Measurements from ENCODE around the gene NTM.

The NTM gene

DNA sequence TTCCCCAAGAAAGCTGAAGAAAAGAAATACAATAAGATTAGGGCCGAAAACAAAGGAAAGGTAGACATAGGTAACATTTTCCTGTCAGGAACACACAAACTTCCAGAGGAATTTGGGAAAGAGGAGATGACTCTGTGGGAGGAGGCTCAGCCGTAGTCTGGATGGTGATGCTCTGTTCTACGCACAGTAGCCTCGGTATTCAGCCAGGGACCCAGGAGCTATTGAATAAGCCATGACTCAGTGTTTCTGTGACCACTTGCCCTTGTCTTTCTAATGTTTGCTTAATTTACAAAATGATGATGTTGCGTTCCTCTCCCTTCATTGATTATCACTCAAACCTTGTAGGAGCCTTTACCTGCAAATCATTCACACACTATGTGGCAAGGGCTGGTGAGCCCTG lies 745.0 kb downstream of the NTM start:
- Histone ChIP-seq H2AK5ac (ENCODE audit: low read length, severe bottlenecking) (peak overlapping the region; percentile 82), H3K18ac (ENCODE audit: low read depth in 1 of 2, low read length in 2 of 2) (no peak overlapping the region), H2BK12ac (ENCODE audit: low read length in 2 of 2) (no peak overlapping the region), H2BK120ac (ENCODE audit: low read depth, low read length) (no peak overlapping the region), H3K4me1 (ENCODE audit: control insufficient read depth, insufficient read depth, low read depth, low read length) (peaks cover 22% of the 10 kb centered on the region), H3K27me3 (ENCODE audit: control insufficient read depth in 1 of 2, insufficient read depth in 1 of 2, low read length in 2 of 2) (no peaks in the 10 kb centered on the region), H3K4me2 (ENCODE audit: low read length, poor library complexity, severe bottlenecking) (no peak overlapping the region), H4K91ac (ENCODE audit: low read length) (no peak overlapping the region), H3K9ac (ENCODE audit: low read length) (peak overlapping the region; percentile 43), H3K36me3 (ENCODE audit: control insufficient read depth in 1 of 2, insufficient read depth in 2 of 2, low read depth in 1 of 2, low read length in 2 of 2) (peaks cover 0 to 4% of the 10 kb centered on the region in 2 experiments), H3K14ac (ENCODE audit: low read length in 2 of 2) (no peak overlapping the region), H2AFZ (ENCODE audit: low read depth, low read length) (no peak overlapping the region), H3K23ac (ENCODE audit: low read length in 2 of 2) (no peak overlapping the region), H3K4me3 (ENCODE audit: insufficient read depth in 1 of 2, low read depth in 1 of 2, low read length in 2 of 2) (no peak overlapping the region), H2BK15ac (ENCODE audit: low read depth, poor library complexity, severe bottlenecking) (no peak overlapping the region), H3K9me3 (ENCODE audit: control insufficient read depth, low read length) (no peaks in the 10 kb centered on the region), H3K27ac (ENCODE audit: low read length, poor library complexity, severe bottlenecking) (no peak overlapping the region), H2BK5ac (ENCODE audit: low read depth, low read length, poor library complexity, severe bottlenecking) (no peak overlapping the region), H4K8ac (ENCODE audit: low read length) (no peak overlapping the region), H3K4ac (ENCODE audit: low read depth in 1 of 2, low read length in 2 of 2) (no peak overlapping the region), H3K79me1 (replicated peaks; ENCODE audit: low read length, poor library complexity, severe bottlenecking) (peaks cover 23% of the 10 kb centered on the region)
- WGBS: 90% methylated on average over 5 of the region's 5 CpGs
- no peak for DNase-seq

DNA sequence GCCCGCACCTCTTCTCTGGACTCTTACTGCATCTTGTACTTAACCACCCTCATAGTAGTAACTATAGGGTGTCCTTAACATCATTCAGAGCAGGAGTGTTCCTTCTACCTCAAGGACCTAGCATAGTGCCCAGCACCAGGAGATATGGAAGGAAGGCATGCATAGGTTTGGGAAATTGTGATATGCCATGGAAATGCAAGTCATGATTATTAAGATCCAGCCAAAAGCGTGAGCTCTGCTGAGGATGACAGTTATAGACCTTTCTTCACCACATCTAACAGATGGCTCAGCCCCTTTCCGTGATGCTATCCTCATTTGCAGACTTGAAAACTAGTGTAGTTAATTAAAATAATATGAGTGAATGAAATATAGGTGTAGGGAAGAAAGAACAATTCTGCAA lies 746.1 kb downstream of the NTM start:
- Histone ChIP-seq H3K27ac (ENCODE audit: low read length, poor library complexity, severe bottlenecking) (no peak overlapping the region), H3K4me3 (ENCODE audit: insufficient read depth in 1 of 2, low read depth in 1 of 2, low read length in 2 of 2) (no peak overlapping the region), H2BK120ac (ENCODE audit: low read depth, low read length) (no peak overlapping the region), H3K4me2 (ENCODE audit: low read length, poor library complexity, severe bottlenecking) (no peak overlapping the region), H2BK15ac (ENCODE audit: low read depth, poor library complexity, severe bottlenecking) (no peak overlapping the region), H4K8ac (ENCODE audit: low read length) (no peak overlapping the region), H2BK5ac (ENCODE audit: low read depth, low read length, poor library complexity, severe bottlenecking) (no peak overlapping the region), H3K9ac (ENCODE audit: low read length) (no peak overlapping the region), H3K9me3 (ENCODE audit: control insufficient read depth, low read length) (no peaks in the 10 kb centered on the region), H3K4ac (ENCODE audit: low read depth in 1 of 2, low read length in 2 of 2) (no peak overlapping the region), H3K27me3 (ENCODE audit: control insufficient read depth in 1 of 2, insufficient read depth in 1 of 2, low read length in 2 of 2) (no peaks in the 10 kb centered on the region), H2AFZ (ENCODE audit: low read depth, low read length) (no peak overlapping the region), H3K18ac (ENCODE audit: low read depth in 1 of 2, low read length in 2 of 2) (no peak overlapping the region), H3K4me1 (ENCODE audit: control insufficient read depth, insufficient read depth, low read depth, low read length) (peaks cover 22% of the 10 kb centered on the region), H3K23ac (ENCODE audit: low read length in 2 of 2) (no peak overlapping the region), H3K14ac (ENCODE audit: low read length in 2 of 2) (no peak overlapping the region), H3K36me3 (ENCODE audit: control insufficient read depth in 1 of 2, insufficient read depth in 2 of 2, low read depth in 1 of 2, low read length in 2 of 2) (peaks cover 0 to 4% of the 10 kb centered on the region in 2 experiments), H3K79me1 (replicated peaks; ENCODE audit: low read length, poor library complexity, severe bottlenecking) (peaks cover 26% of the 10 kb centered on the region), H4K91ac (ENCODE audit: low read length) (peak overlapping the region; percentile 36), H2BK12ac (ENCODE audit: low read length in 2 of 2) (no peak overlapping the region), H2AK5ac (ENCODE audit: low read length, severe bottlenecking) (peak overlapping the region; percentile 82)
- WGBS: no CpG with 5 or more reads among the region's 3 CpGs
- DNase-seq: no peak

DNA sequence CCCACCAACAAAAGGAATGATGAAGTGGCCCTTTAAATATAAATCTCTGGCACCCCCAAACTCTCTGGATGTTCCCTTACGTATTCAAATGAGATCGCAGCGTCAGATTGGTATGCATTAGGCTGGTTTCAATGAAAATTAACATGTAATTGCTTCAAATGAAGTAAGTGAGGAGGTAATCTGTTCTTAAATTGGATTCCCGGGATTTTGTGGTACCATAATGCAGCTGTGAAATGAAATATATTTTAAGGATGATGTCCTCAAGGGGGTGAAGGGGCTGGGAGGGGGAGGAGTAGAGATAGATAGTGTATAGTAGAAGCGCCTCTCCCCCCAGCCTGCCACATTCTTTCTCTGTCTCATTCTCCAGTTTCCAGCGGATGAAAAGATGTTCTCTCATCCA lies 748.2 kb downstream of the NTM start:
- DNase-seq: no peak
- Histone ChIP-seq H3K4me2 (ENCODE audit: low read length, poor library complexity, severe bottlenecking) (no peak overlapping the region), H3K23ac (ENCODE audit: low read length in 2 of 2) (no peak overlapping the region), H3K9me3 (ENCODE audit: control insufficient read depth, low read length) (no peaks in the 10 kb centered on the region), H2AFZ (ENCODE audit: low read depth, low read length) (no peak overlapping the region), H3K36me3 (ENCODE audit: control insufficient read depth in 1 of 2, insufficient read depth in 2 of 2, low read depth in 1 of 2, low read length in 2 of 2) (peaks cover 0 to 4% of the 10 kb centered on the region in 2 experiments), H3K27me3 (ENCODE audit: control insufficient read depth in 1 of 2, insufficient read depth in 1 of 2, low read length in 2 of 2) (no peaks in the 10 kb centered on the region), H2BK12ac (ENCODE audit: low read length in 2 of 2) (no peak overlapping the region), H3K4me1 (ENCODE audit: control insufficient read depth, insufficient read depth, low read depth, low read length) (peaks cover 20% of the 10 kb centered on the region), H3K4ac (ENCODE audit: low read depth in 1 of 2, low read length in 2 of 2) (no peak overlapping the region), H3K9ac (ENCODE audit: low read length) (no peak overlapping the region), H2BK15ac (ENCODE audit: low read depth, poor library complexity, severe bottlenecking) (no peak overlapping the region), H3K18ac (ENCODE audit: low read depth in 1 of 2, low read length in 2 of 2) (no peak overlapping the region), H3K79me1 (replicated peaks; ENCODE audit: low read length, poor library complexity, severe bottlenecking) (peaks cover 31% of the 10 kb centered on the region), H3K27ac (ENCODE audit: low read length, poor library complexity, severe bottlenecking) (peak overlapping the region; percentile 64), H2AK5ac (ENCODE audit: low read length, severe bottlenecking) (peak overlapping the region; percentile 40), H3K14ac (ENCODE audit: low read length in 2 of 2) (no peak overlapping the region), H3K4me3 (ENCODE audit: insufficient read depth in 1 of 2, low read depth in 1 of 2, low read length in 2 of 2) (no peak overlapping the region), H2BK5ac (ENCODE audit: low read depth, low read length, poor library complexity, severe bottlenecking) (peak overlapping the region; percentile 19), H2BK120ac (ENCODE audit: low read depth, low read length) (no peak overlapping the region), H4K8ac (ENCODE audit: low read length) (no peak overlapping the region), H4K91ac (ENCODE audit: low read length) (no peak overlapping the region)
- WGBS: 91% methylated on average over 6 of the region's 6 CpGs

DNA sequence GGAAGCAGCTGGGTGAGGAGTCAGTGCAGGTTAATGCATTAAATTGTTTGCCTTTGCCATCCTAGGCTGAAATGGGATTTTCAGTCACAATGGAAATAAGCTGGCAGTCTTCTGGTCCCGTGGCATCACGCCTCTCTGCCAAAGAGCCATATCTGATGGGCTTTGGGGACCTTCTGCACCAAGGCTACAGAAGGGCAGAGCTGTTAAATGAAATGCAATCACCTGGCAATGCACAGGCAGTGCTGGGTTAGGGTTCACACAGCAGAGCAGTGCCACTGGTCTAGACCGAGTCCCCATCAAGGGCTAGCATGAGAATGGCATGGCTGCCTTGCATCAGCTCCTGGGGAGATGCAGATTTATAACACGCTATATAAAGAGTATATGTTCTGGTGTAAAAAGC lies 749.2 kb downstream of the NTM start:
- no peak overlapping the region for H3K4me3 ChIP-seq (ENCODE audit: insufficient read depth in 1 of 2, low read depth in 1 of 2, low read length in 2 of 2)
- peaks cover 0 to 4% of the 10 kb centered on the region in 2 experiments for H3K36me3 ChIP-seq (ENCODE audit: control insufficient read depth in 1 of 2, insufficient read depth in 2 of 2, low read depth in 1 of 2, low read length in 2 of 2)
- no peaks in the 10 kb centered on the region for H3K9me3 ChIP-seq (ENCODE audit: control insufficient read depth, low read length)
- 87% methylated on average over 4 of the region's 4 CpGs for WGBS
- no peak overlapping the region for H3K23ac ChIP-seq (ENCODE audit: low read length in 2 of 2)
- no peak overlapping the region for H3K9ac ChIP-seq (ENCODE audit: low read length)
- H3K14ac ChIP-seq (ENCODE audit: low read length in 2 of 2): no peak overlapping the region
- no peak overlapping the region for H3K4me2 ChIP-seq (ENCODE audit: low read length, poor library complexity, severe bottlenecking)
- no peak overlapping the region for H2BK12ac ChIP-seq (ENCODE audit: low read length in 2 of 2)
- no peak for DNase-seq
- peak overlapping the region; percentile 24 for H2AK5ac ChIP-seq (ENCODE audit: low read length, severe bottlenecking)
- no peak overlapping the region for H4K91ac ChIP-seq (ENCODE audit: low read length)
- no peak overlapping the region for H4K8ac ChIP-seq (ENCODE audit: low read length)
- no peak overlapping the region for H3K4ac ChIP-seq (ENCODE audit: low read depth in 1 of 2, low read length in 2 of 2)
- H3K18ac ChIP-seq (ENCODE audit: low read depth in 1 of 2, low read length in 2 of 2): peak overlapping the region in 1 of 2 experiments; percentile 11
- no peaks in the 10 kb centered on the region for H3K27me3 ChIP-seq (ENCODE audit: control insufficient read depth in 1 of 2, insufficient read depth in 1 of 2, low read length in 2 of 2)
- H3K79me1 ChIP-seq (replicated peaks; ENCODE audit: low read length, poor library complexity, severe bottlenecking): peaks cover 37% of the 10 kb centered on the region
- H2BK15ac ChIP-seq (ENCODE audit: low read depth, poor library complexity, severe bottlenecking): no peak overlapping the region
- peaks cover 22% of the 10 kb centered on the region for H3K4me1 ChIP-seq (ENCODE audit: control insufficient read depth, insufficient read depth, low read depth, low read length)
- H2AFZ ChIP-seq (ENCODE audit: low read depth, low read length): no peak overlapping the region
- H3K27ac ChIP-seq (ENCODE audit: low read length, poor library complexity, severe bottlenecking): peak overlapping the region; percentile 68
- peak overlapping the region; percentile 40 for H2BK5ac ChIP-seq (ENCODE audit: low read depth, low read length, poor library complexity, severe bottlenecking)
- H2BK120ac ChIP-seq (ENCODE audit: low read depth, low read length): no peak overlapping the region

All from mesenchymal stem cell (in vitro differentiated cells and primary cell).